UCSD-AML1 (cell line): ENCODE measurements around the gene CRYBG1.
A peak's percentile ranks its signal among the peaks of the same experiment; 100 is the strongest.

Experiments used
- DNase-seq: peaks from one replicate; lab custom pipeline; 2025; ENCODE audit not compliant: unreplicated experiment; lab: John Stamatoyannopoulos, UW

CRYBG1 gene

GRCh38 chr6:106421496-106421895 is 61.0 kb downstream of the CRYBG1 start:
- no peak for DNase-seq

- DNase-seq = no peak
These were observed 62.0 kb downstream of the CRYBG1 start for GRCh38 chr6:106422534-106422933.

GRCh38 chr6:106425382-106425781 is 64.9 kb downstream of the CRYBG1 start:
- no peak for DNase-seq

GRCh38 chr6:106426250-106426970 is 65.9 kb downstream of the CRYBG1 start:
- DNase-seq = no peak

- no peak for DNase-seq
These were observed 69.9 kb downstream of the CRYBG1 start for GRCh38 chr6:106430466-106430865.

- no peak for DNase-seq
These were observed 70.9 kb downstream of the CRYBG1 start for GRCh38 chr6:106431405-106431804.

- no peak for DNase-seq
These were observed 71.5 kb downstream of the CRYBG1 start for GRCh38 chr6:106431972-106432371.

- DNase-seq = no peak
These were observed 74.0 kb downstream of the CRYBG1 start for GRCh38 chr6:106434530-106434929.

- DNase-seq = no peak
These were observed 78.9 kb downstream of the CRYBG1 start for GRCh38 chr6:106439459-106439858.

GRCh38 chr6:106440546-106440945 is 80.0 kb downstream of the CRYBG1 start:
- no peak for DNase-seq

- DNase-seq = no peak
These were observed 81.9 kb downstream of the CRYBG1 start for GRCh38 chr6:106442395-106442794.

- no peak for DNase-seq
These were observed 84.4 kb downstream of the CRYBG1 start for GRCh38 chr6:106444777-106445507.

- no peak for DNase-seq
These were observed 85.0 kb downstream of the CRYBG1 start for GRCh38 chr6:106445508-106445878.

- no peak for DNase-seq
These were observed 85.9 kb downstream of the CRYBG1 start for GRCh38 chr6:106446287-106446885.

GRCh38 chr6:106446983-106447382 is 86.5 kb downstream of the CRYBG1 start:
- no peak for DNase-seq

- peak; percentile 71 for DNase-seq
These were observed 87.5 kb downstream of the CRYBG1 start for GRCh38 chr6:106448000-106448426.

- DNase-seq = no peak
These were observed 90.1 kb downstream of the CRYBG1 start for GRCh38 chr6:106450653-106451052.

GRCh38 chr6:106451439-106451838 is 90.9 kb downstream of the CRYBG1 start:
- DNase-seq = no peak

- no peak for DNase-seq
These were observed 92.1 kb downstream of the CRYBG1 start for GRCh38 chr6:106452628-106453027.

GRCh38 chr6:106453756-106454367 is 93.3 kb downstream of the CRYBG1 start:
- DNase-seq = no peak

- no peak for DNase-seq
These were observed 96.2 kb downstream of the CRYBG1 start for GRCh38 chr6:106456756-106457155.
